ENCODE data around the gene IGFL3. TPM values are rescaled to one million over a fixed set of nuclear protein-coding genes. Genes with fewer than 3 reads are reported as not detected.
"Not testable (repeated sequence)": the region's sequence is repeated elsewhere in the genome, so short reads cannot be mapped to it uniquely, and the experiment has no call there.

Gene IGFL3
- total and polyA plus RNA-seq, 2 of the 13 experiments (the other 11 are each of a cell fraction or from before 2014, with no cell fraction given): not detected

DNA sequence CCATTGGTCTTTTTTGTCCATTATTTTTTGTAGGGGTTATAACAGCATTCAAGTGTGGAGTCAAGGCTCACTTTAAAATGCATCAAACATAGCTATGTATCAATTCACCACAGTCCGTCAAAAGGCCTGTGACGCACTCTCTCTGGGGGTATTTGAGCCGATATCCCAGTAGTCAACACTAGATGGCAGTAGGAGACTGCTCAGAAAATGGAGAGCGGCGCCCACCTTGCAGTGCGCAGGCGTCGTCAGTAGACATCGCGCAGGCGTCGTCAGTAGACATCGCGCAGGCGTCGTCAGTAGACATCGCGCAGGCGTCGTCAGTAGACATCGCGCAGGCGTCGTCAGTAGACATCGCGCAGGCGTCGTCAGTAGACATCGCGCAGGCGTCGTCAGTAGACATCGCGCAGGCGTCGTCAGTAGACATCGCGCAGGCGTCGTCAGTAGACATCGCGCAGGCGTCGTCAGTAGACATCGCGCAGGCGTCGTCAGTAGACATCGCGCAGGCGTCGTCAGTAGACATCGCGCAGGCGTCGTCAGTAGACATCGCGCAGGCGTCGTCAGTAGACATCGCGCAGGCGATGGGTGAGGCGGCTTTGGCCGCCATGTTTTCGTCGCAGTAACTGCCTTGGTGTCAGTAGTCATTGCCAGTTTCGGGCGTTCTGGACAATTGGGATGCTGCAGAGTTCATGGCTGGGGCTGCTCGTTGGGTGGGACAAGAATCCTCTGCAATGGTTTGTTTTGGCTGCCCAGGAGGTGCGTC lies 45.7 kb downstream of the IGFL3 start:
- FAIRE-seq; H3K36me3 ChIP-seq (replicated peaks in 1 of 2; ENCODE audit: control insufficient read depth in 1 of 2, insufficient read depth in 2 of 2, low read length in 2 of 2); H3K9me3 ChIP-seq (ENCODE audit: low read length); H4K20me1 ChIP-seq (ENCODE audit: insufficient read depth, low read length); H3K4me2 ChIP-seq (ENCODE audit: low read depth, low read length); H3K27me3 ChIP-seq (ENCODE audit: control insufficient read depth in 1 of 2, insufficient read depth in 2 of 2, low read length in 2 of 2); BruUV-seq (replicated peaks); POLR2A ChIA-PET; H2AFZ ChIP-seq (ENCODE audit: low read length); H3K79me2 ChIP-seq (ENCODE audit: insufficient read depth, low read length); H3K4me3 ChIP-seq (replicated peaks in 1 of 3; ENCODE audit: insufficient read depth in 1 of 3, low read depth in 2 of 3, low read length in 3 of 3); H3K9ac ChIP-seq (ENCODE audit: insufficient read depth, low read depth, low read length); H3K27ac ChIP-seq (ENCODE audit: extremely low read length, insufficient read depth, low read length): not testable (repeated sequence)
- intact Hi-C loops (cut with micrococcal nuclease; ENCODE audit: unreplicated experiment) (loop anchor here (5.0 kb wide), 1 partner anchor 261 kb away; the partner anchor contains the start of gene RSPH6A), in situ Hi-C loops (cut with HindIII; ENCODE audit: extremely low pct_ligation_motif_present, low pct_unique_long_range_greater_than_20kb) (loop anchor here (5.0 to 10.0 kb wide), 2 partner anchors 51 to 174 kb away; partner anchors contain the start of gene MYPOP)
- WGBS (ENCODE audit: low lambda C conversion rate): 61% methylated on average over 45 of the region's 71 CpGs
- peak; percentile 47 for TF ChIP-seq RAD21 (CRISPR knock-in tag; IDR thresholded peaks at IDR 0.05)
- TF ChIP-seq, protein P1, sequence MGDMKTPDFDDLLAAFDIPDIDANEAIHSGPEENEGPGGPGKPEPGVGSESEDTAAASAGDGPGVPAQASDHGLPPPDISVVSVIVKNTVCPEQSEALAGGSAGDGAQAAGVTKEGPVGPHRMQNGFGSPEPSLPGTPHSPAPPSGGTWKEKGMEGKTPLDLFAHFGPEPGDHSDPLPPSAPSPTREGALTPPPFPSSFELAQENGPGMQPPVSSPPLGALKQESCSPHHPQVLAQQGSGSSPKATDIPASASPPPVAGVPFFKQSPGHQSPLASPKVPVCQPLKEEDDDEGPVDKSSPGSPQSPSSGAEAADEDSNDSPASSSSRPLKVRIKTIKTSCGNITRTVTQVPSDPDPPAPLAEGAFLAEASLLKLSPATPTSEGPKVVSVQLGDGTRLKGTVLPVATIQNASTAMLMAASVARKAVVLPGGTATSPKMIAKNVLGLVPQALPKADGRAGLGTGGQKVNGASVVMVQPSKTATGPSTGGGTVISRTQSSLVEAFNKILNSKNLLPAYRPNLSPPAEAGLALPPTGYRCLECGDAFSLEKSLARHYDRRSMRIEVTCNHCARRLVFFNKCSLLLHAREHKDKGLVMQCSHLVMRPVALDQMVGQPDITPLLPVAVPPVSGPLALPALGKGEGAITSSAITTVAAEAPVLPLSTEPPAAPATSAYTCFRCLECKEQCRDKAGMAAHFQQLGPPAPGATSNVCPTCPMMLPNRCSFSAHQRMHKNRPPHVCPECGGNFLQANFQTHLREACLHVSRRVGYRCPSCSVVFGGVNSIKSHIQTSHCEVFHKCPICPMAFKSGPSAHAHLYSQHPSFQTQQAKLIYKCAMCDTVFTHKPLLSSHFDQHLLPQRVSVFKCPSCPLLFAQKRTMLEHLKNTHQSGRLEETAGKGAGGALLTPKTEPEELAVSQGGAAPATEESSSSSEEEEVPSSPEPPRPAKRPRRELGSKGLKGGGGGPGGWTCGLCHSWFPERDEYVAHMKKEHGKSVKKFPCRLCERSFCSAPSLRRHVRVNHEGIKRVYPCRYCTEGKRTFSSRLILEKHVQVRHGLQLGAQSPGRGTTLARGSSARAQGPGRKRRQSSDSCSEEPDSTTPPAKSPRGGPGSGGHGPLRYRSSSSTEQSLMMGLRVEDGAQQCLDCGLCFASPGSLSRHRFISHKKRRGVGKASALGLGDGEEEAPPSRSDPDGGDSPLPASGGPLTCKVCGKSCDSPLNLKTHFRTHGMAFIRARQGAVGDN (CRISPR knock-in tag; IDR thresholded peaks at IDR 0.05): peak; percentile 24; the same call in 1 of the 2 replicates
- TF ChIP-seq HOXA3 (CRISPR knock-in tag; IDR thresholded peaks at IDR 0.05): peak; percentile 62
- TF ChIP-seq STAG1 (CRISPR knock-in tag; IDR thresholded peaks at IDR 0.05): peak; percentile 72
- peak; percentile 79 for TF ChIP-seq CTCF (CRISPR knock-in tag; IDR thresholded peaks at IDR 0.05)
- TF ChIP-seq SMC3 (IDR thresholded peaks at IDR 0.05; ENCODE audit: low read length): 0 out of 2 replicates have a peak, but pooled peaks have one; percentile 27
- DNase-seq (ENCODE audit: low spot score) (peak; percentile 50), ATAC-seq (peak; percentile 23; the same call in 2 of the 3 replicates)
- CTCF ChIA-PET (ENCODE audit: low intra/inter-chr PET ratio, low total read pairs): interaction anchor here (1.7 to 4.6 kb wide), 6 partner anchors 11 to 262 kb away, joined by 5 to 166 read pairs (median 8); no protein-coding TSS in a partner anchor
- H3K4me1 ChIP-seq (ENCODE audit: insufficient read depth, low read length): peaks cover 17% of the 10 kb centered on the region

Measured in HepG2 (cell line).